RPMI7951 (cell line): ENCODE data around the gene DNAJC25. TPM values are rescaled to one million over a fixed set of nuclear protein-coding genes. Genes with fewer than 3 reads are reported as not detected.

Experiments used
- DNase-seq: peaks from one replicate; pipeline ENCODE4 v3.0.0-alpha.2; 2012; ENCODE audit warnings: low read depth
- total RNA-seq: library from RNA; depleted of rRNA; stranded (reverse); fragments of >200 nt; shearing (Covaris generic); gene quantifications from 2 replicates; pipeline ENCODE4 v1.2.3, GENCODE V29; 2014

Gene DNAJC25
- total RNA-seq, 1 experiment from 2014 or later = 7.4 TPM

- DNase-seq = peak; percentile 29
Measured at GRCh38 chr9:111627260-111627963, 3.7 kb upstream of the DNAJC25 start.

- no peak for DNase-seq
Measured at GRCh38 chr9:111628411-111628810, 2.7 kb upstream of the DNAJC25 start.

GRCh38 chr9:111630182-111630963, 761 bp upstream of the DNAJC25 start:
- DNase-seq = no peak

GRCh38 chr9:111630964-111631213, 245 bp upstream of the DNAJC25 start:
- no peak for DNase-seq

- DNase-seq = no peak
Measured at GRCh38 chr9:111632060-111632459, 926 bp downstream of the DNAJC25 start.

GRCh38 chr9:111632695-111633388, 1.7 kb downstream of the DNAJC25 start:
- DNase-seq = no peak

- no peak for DNase-seq
Measured at GRCh38 chr9:111633389-111633736, 2.2 kb downstream of the DNAJC25 start.

- DNase-seq = no peak
Measured at GRCh38 chr9:111634860-111635259, 3.7 kb downstream of the DNAJC25 start.

- DNase-seq = no peak
Measured at GRCh38 chr9:111637421-111637950, 6.4 kb downstream of the DNAJC25 start.

- no peak for DNase-seq
Measured at GRCh38 chr9:111644195-111644772, 13.2 kb downstream of the DNAJC25 start.

GRCh38 chr9:111645806-111646205, 14.7 kb downstream of the DNAJC25 start:
- DNase-seq = no peak

- DNase-seq = no peak
Measured at GRCh38 chr9:111646417-111646816, 15.3 kb downstream of the DNAJC25 start.

- no peak for DNase-seq
Measured at GRCh38 chr9:111648066-111648465, 16.9 kb downstream of the DNAJC25 start.

- DNase-seq = no peak
Measured at GRCh38 chr9:111649016-111649415, 17.9 kb downstream of the DNAJC25 start.

- DNase-seq = no peak
Measured at GRCh38 chr9:111657051-111657450, 25.9 kb downstream of the DNAJC25 start.

GRCh38 chr9:111658943-111659342, 27.8 kb downstream of the DNAJC25 start:
- no peak for DNase-seq

GRCh38 chr9:111659691-111660090, 28.6 kb downstream of the DNAJC25 start:
- peak; percentile 79 for DNase-seq

- peak; percentile 60 for DNase-seq
Measured at GRCh38 chr9:111661150-111661801, 30.1 kb downstream of the DNAJC25 start, which contains the start of gene GNG10. Gene GNG10, plus strand, starts transcription at chr9:111661605. Its CDS starts 30 bp downstream, at chr9:111661635.

GRCh38 chr9:111661802-111662521, 30.8 kb downstream of the DNAJC25 start:
- peak; percentile 58 for DNase-seq

- DNase-seq = no peak
Measured at GRCh38 chr9:111662576-111663300, 31.6 kb downstream of the DNAJC25 start.
